ENCODE measurements around the gene PTRH1.

The PTRH1 gene

GRCh38 chr9:127693697-127694096, 21.8 kb downstream of the PTRH1 start:
- no peak overlapping the region for H3K4me2 ChIP-seq (ENCODE audit: low read length)
- no peak for TF ChIP-seq CTCF (IDR thresholded peaks at IDR 0.05)
- H2AFZ ChIP-seq, result no peak overlapping the region
- no peak overlapping the region for H3K27ac ChIP-seq
- no peaks in the 10 kb centered on the region for H3K27me3 ChIP-seq (ENCODE audit: control insufficient read depth, insufficient read depth, low read length)
- no peaks in the 10 kb centered on the region for H3K79me2 ChIP-seq
- no peaks in the 10 kb centered on the region for H3K9me3 ChIP-seq (ENCODE audit: control insufficient read depth, low read length)
- no peaks in the 10 kb centered on the region for H3K36me3 ChIP-seq (ENCODE audit: control insufficient read depth, insufficient read depth, low read length)
- no peak overlapping the region for H3K4me3 ChIP-seq (ENCODE audit: low read depth, low read length)
- no peak overlapping the region for H3K9ac ChIP-seq
- H3K4me1 ChIP-seq, result no peaks in the 10 kb centered on the region

- Histone ChIP-seq H2AFZ (no peak overlapping the region), H3K9me3 (ENCODE audit: control insufficient read depth, low read length) (no peaks in the 10 kb centered on the region), H3K4me3 (ENCODE audit: low read depth, low read length) (no peak overlapping the region), H3K4me1 (no peaks in the 10 kb centered on the region), H3K79me2 (no peaks in the 10 kb centered on the region), H3K4me2 (ENCODE audit: low read length) (no peak overlapping the region), H3K9ac (no peak overlapping the region), H3K36me3 (ENCODE audit: control insufficient read depth, insufficient read depth, low read length) (no peaks in the 10 kb centered on the region), H3K27ac (no peak overlapping the region), H3K27me3 (ENCODE audit: control insufficient read depth, insufficient read depth, low read length) (no peaks in the 10 kb centered on the region)
- TF ChIP-seq CTCF (IDR thresholded peaks at IDR 0.05), result no peak
Measured at GRCh38 chr9:127693143-127693542, 22.3 kb downstream of the PTRH1 start.

GRCh38 chr9:127692071-127692470, 23.4 kb downstream of the PTRH1 start:
- Histone ChIP-seq H3K4me2 (ENCODE audit: low read length) (no peak overlapping the region), H3K9ac (no peak overlapping the region), H3K9me3 (ENCODE audit: control insufficient read depth, low read length) (no peaks in the 10 kb centered on the region), H3K27ac (no peak overlapping the region), H3K36me3 (ENCODE audit: control insufficient read depth, insufficient read depth, low read length) (no peaks in the 10 kb centered on the region), H3K4me3 (ENCODE audit: low read depth, low read length) (no peak overlapping the region), H3K4me1 (no peaks in the 10 kb centered on the region), H2AFZ (no peak overlapping the region), H3K27me3 (ENCODE audit: control insufficient read depth, insufficient read depth, low read length) (no peaks in the 10 kb centered on the region), H3K79me2 (no peaks in the 10 kb centered on the region)
- TF ChIP-seq CTCF (IDR thresholded peaks at IDR 0.05), result no peak

- Histone ChIP-seq H3K4me2 (ENCODE audit: low read length) (no peak overlapping the region), H3K9ac (no peak overlapping the region), H3K4me1 (no peaks in the 10 kb centered on the region), H3K27ac (no peak overlapping the region), H2AFZ (no peak overlapping the region), H3K4me3 (ENCODE audit: low read depth, low read length) (no peak overlapping the region), H3K36me3 (ENCODE audit: control insufficient read depth, insufficient read depth, low read length) (no peaks in the 10 kb centered on the region), H3K27me3 (ENCODE audit: control insufficient read depth, insufficient read depth, low read length) (no peaks in the 10 kb centered on the region), H3K79me2 (no peaks in the 10 kb centered on the region), H3K9me3 (ENCODE audit: control insufficient read depth, low read length) (no peaks in the 10 kb centered on the region)
- no peak for TF ChIP-seq CTCF (IDR thresholded peaks at IDR 0.05)
Measured at GRCh38 chr9:127690735-127691134, 24.7 kb downstream of the PTRH1 start.

- no peaks in the 10 kb centered on the region for H3K9me3 ChIP-seq (ENCODE audit: control insufficient read depth, low read length)
- H3K4me1 ChIP-seq, result no peaks in the 10 kb centered on the region
- H3K9ac ChIP-seq, result no peak overlapping the region
- no peak overlapping the region for H3K27ac ChIP-seq
- H3K36me3 ChIP-seq (ENCODE audit: control insufficient read depth, insufficient read depth, low read length), result no peaks in the 10 kb centered on the region
- no peaks in the 10 kb centered on the region for H3K79me2 ChIP-seq
- H3K27me3 ChIP-seq (ENCODE audit: control insufficient read depth, insufficient read depth, low read length), result no peaks in the 10 kb centered on the region
- H3K4me3 ChIP-seq (ENCODE audit: low read depth, low read length), result no peak overlapping the region
- TF ChIP-seq CTCF (IDR thresholded peaks at IDR 0.05), result no peak
- H3K4me2 ChIP-seq (ENCODE audit: low read length), result no peak overlapping the region
- no peak overlapping the region for H2AFZ ChIP-seq
Measured at GRCh38 chr9:127689329-127690000, 26.0 kb downstream of the PTRH1 start.

Data from parathyroid adenoma (tissue), 2 donors.